GM06990 (cell line): ENCODE data around the gene NEK5.

Source experiments
- DNase-seq: peaks from one replicate; pipeline ENCODE4 v3.0.0-alpha.2; 2011; ENCODE audit not compliant: insufficient read length; ENCODE audit errors: extremely low read depth
- H3K27me3 ChIP-seq: replicated peaks from 2 replicates; pipeline ENCODE4 v1.6.0; 2011; ENCODE audit warnings: low read length; ENCODE audit not compliant: control insufficient read depth, insufficient read depth
- H3K36me3 ChIP-seq: 2 replicates; pipeline ENCODE4 v1.5.1; 2011; ENCODE audit warnings: low read length; ENCODE audit not compliant: control insufficient read depth, insufficient read depth
- H3K4me3 ChIP-seq: replicated peaks from 2 replicates; pipeline ENCODE4 v1.5.1; 2011; ENCODE audit warnings: low read depth, mild to moderate bottlenecking, control low read depth, low read length
- TF ChIP-seq, protein P1 (sequence below): IDR thresholded peaks from 2 replicates; pipeline ENCODE4 v1.5.1; 2011; ENCODE audit warnings: low read length, control low read depth, mild to moderate bottlenecking, inconsistent platforms; ENCODE audit not compliant: insufficient read depth, poor library complexity, severe bottlenecking

The NEK5 gene

DNA sequence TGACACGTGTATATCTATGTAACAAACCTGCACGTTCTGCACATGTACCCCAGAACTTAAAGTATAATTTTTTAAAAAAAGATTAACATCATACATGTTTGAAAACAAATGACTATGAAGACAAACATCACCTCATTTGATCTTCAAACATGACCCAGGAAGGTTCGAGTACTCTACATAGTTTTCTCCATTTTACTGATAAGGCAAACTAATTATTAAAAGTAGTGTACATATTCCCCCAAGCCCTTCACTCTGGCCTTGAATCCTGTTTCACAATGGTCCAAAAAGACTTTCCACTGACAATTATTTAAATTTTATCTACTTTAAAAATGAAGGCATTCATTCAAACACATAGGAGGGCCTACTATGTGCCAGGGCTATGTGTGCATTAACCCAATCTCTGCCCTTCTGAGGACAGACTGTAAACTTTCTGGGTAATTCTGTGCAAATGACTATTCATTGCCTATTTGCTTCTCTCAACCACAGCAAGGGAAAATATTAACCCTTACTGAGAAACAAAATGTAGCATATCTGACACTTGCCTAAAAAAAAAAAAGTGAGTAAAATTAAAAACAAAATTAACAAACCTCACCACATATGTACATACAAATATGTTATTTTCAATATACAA lies 139.8 kb downstream of the NEK5 start:
- no peak for DNase-seq
- no peaks in the 10 kb centered on the region; the same call in 1 of the 2 replicates for H3K27me3 ChIP-seq
- no peak overlapping the region for H3K4me3 ChIP-seq
- TF ChIP-seq, protein P1, sequence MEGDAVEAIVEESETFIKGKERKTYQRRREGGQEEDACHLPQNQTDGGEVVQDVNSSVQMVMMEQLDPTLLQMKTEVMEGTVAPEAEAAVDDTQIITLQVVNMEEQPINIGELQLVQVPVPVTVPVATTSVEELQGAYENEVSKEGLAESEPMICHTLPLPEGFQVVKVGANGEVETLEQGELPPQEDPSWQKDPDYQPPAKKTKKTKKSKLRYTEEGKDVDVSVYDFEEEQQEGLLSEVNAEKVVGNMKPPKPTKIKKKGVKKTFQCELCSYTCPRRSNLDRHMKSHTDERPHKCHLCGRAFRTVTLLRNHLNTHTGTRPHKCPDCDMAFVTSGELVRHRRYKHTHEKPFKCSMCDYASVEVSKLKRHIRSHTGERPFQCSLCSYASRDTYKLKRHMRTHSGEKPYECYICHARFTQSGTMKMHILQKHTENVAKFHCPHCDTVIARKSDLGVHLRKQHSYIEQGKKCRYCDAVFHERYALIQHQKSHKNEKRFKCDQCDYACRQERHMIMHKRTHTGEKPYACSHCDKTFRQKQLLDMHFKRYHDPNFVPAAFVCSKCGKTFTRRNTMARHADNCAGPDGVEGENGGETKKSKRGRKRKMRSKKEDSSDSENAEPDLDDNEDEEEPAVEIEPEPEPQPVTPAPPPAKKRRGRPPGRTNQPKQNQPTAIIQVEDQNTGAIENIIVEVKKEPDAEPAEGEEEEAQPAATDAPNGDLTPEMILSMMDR = no peak
- no peaks in the 10 kb centered on the region for H3K36me3 ChIP-seq
